Measurements from ENCODE around the gene KLHL2. TPM values are rescaled to one million over a fixed set of nuclear protein-coding genes. Genes with fewer than 3 reads are reported as not detected.

The KLHL2 gene
- total and polyA plus RNA-seq, 2 of the 13 experiments (the other 11 are each of a cell fraction or from before 2014, with no cell fraction given), result 9.2 to 17.6 TPM

DNA sequence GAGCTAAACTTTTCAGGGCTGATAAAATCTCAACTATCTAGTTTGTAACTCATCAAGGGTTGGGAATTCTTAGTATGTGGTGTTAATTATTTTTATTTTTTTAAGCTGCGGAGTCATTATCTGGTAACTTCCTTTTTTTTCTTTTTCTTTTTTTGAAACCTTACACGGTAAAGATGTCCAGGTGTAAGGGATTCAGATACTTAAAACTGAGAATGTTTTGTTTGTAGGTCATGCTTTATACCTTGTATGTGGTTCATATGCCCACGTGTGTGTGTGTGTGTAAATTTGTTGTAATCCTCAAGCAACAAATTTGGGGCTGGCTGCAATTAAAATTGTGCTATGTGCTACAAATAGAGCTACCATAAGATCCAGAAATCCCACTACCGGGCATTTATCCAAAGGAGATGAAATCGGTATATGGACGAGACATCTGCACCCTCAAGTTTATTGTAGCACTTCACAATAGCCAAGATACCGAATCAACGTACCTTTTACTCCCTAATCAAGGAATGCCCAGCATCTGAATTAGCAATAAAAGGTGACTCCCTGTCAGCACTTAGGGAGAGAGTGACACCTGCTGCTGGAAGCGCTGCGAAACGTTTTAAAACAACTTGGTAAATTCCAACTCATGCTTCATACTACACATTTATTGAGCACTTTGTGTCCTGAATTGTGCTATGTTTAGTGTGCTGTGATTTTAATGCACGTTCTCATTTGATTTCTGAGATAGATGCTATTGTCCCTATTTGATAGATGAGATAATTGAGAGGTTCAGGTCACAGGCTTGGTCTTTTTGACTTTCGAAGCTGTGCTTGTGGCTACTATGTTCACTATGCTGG, 136.2 kb downstream of the KLHL2 start (continued):
- TF ChIP-seq, protein P1, sequence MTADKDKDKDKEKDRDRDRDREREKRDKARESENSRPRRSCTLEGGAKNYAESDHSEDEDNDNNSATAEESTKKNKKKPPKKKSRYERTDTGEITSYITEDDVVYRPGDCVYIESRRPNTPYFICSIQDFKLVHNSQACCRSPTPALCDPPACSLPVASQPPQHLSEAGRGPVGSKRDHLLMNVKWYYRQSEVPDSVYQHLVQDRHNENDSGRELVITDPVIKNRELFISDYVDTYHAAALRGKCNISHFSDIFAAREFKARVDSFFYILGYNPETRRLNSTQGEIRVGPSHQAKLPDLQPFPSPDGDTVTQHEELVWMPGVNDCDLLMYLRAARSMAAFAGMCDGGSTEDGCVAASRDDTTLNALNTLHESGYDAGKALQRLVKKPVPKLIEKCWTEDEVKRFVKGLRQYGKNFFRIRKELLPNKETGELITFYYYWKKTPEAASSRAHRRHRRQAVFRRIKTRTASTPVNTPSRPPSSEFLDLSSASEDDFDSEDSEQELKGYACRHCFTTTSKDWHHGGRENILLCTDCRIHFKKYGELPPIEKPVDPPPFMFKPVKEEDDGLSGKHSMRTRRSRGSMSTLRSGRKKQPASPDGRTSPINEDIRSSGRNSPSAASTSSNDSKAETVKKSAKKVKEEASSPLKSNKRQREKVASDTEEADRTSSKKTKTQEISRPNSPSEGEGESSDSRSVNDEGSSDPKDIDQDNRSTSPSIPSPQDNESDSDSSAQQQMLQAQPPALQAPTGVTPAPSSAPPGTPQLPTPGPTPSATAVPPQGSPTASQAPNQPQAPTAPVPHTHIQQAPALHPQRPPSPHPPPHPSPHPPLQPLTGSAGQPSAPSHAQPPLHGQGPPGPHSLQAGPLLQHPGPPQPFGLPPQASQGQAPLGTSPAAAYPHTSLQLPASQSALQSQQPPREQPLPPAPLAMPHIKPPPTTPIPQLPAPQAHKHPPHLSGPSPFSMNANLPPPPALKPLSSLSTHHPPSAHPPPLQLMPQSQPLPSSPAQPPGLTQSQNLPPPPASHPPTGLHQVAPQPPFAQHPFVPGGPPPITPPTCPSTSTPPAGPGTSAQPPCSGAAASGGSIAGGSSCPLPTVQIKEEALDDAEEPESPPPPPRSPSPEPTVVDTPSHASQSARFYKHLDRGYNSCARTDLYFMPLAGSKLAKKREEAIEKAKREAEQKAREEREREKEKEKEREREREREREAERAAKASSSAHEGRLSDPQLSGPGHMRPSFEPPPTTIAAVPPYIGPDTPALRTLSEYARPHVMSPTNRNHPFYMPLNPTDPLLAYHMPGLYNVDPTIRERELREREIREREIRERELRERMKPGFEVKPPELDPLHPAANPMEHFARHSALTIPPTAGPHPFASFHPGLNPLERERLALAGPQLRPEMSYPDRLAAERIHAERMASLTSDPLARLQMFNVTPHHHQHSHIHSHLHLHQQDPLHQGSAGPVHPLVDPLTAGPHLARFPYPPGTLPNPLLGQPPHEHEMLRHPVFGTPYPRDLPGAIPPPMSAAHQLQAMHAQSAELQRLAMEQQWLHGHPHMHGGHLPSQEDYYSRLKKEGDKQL (CRISPR knock-in tag; IDR thresholded peaks at IDR 0.05; ENCODE audit: low read depth), result no peak
- peak; percentile 52; the same call in 1 of the 2 replicates for TF ChIP-seq ZNF607 (CRISPR knock-in tag; IDR thresholded peaks at IDR 0.05; ENCODE audit: borderline replicate concordance)
- TF ChIP-seq, protein P2, sequence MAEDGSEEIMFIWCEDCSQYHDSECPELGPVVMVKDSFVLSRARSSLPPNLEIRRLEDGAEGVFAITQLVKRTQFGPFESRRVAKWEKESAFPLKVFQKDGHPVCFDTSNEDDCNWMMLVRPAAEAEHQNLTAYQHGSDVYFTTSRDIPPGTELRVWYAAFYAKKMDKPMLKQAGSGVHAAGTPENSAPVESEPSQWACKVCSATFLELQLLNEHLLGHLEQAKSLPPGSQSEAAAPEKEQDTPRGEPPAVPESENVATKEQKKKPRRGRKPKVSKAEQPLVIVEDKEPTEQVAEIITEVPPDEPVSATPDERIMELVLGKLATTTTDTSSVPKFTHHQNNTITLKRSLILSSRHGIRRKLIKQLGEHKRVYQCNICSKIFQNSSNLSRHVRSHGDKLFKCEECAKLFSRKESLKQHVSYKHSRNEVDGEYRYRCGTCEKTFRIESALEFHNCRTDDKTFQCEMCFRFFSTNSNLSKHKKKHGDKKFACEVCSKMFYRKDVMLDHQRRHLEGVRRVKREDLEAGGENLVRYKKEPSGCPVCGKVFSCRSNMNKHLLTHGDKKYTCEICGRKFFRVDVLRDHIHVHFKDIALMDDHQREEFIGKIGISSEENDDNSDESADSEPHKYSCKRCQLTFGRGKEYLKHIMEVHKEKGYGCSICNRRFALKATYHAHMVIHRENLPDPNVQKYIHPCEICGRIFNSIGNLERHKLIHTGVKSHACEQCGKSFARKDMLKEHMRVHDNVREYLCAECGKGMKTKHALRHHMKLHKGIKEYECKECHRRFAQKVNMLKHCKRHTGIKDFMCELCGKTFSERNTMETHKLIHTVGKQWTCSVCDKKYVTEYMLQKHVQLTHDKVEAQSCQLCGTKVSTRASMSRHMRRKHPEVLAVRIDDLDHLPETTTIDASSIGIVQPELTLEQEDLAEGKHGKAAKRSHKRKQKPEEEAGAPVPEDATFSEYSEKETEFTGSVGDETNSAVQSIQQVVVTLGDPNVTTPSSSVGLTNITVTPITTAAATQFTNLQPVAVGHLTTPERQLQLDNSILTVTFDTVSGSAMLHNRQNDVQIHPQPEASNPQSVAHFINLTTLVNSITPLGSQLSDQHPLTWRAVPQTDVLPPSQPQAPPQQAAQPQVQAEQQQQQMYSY (CRISPR knock-in tag; IDR thresholded peaks at IDR 0.05), result no peak
- TF ChIP-seq, protein P3, sequence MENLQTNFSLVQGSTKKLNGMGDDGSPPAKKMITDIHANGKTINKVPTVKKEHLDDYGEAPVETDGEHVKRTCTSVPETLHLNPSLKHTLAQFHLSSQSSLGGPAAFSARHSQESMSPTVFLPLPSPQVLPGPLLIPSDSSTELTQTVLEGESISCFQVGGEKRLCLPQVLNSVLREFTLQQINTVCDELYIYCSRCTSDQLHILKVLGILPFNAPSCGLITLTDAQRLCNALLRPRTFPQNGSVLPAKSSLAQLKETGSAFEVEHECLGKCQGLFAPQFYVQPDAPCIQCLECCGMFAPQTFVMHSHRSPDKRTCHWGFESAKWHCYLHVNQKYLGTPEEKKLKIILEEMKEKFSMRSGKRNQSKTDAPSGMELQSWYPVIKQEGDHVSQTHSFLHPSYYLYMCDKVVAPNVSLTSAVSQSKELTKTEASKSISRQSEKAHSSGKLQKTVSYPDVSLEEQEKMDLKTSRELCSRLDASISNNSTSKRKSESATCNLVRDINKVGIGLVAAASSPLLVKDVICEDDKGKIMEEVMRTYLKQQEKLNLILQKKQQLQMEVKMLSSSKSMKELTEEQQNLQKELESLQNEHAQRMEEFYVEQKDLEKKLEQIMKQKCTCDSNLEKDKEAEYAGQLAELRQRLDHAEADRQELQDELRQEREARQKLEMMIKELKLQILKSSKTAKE (CRISPR knock-in tag; IDR thresholded peaks at IDR 0.05; ENCODE audit: borderline replicate concordance), result no peak
- no peak for TF ChIP-seq ZNF850 (CRISPR knock-in tag; conservative IDR thresholded peaks at IDR 0.05)
- no peak for TF ChIP-seq LCORL (IDR thresholded peaks at IDR 0.05)
- no peak for TF ChIP-seq LCORL (CRISPR knock-in tag; IDR thresholded peaks at IDR 0.05)
- TF ChIP-seq MEIS1 (CRISPR knock-in tag; IDR thresholded peaks at IDR 0.05; ENCODE audit: borderline replicate concordance), result no peak
- TF ChIP-seq EZH2 (conservative IDR thresholded peaks at IDR 0.05; ENCODE audit: low read depth, low read length), result no peak
- no peak for TF ChIP-seq RXRB (CRISPR knock-in tag; IDR thresholded peaks at IDR 0.05; ENCODE audit: borderline replicate concordance)
- no peak for TF ChIP-seq ZNF441 (CRISPR knock-in tag; IDR thresholded peaks at IDR 0.05; ENCODE audit: borderline replicate concordance)
- TF ChIP-seq, protein P4, sequence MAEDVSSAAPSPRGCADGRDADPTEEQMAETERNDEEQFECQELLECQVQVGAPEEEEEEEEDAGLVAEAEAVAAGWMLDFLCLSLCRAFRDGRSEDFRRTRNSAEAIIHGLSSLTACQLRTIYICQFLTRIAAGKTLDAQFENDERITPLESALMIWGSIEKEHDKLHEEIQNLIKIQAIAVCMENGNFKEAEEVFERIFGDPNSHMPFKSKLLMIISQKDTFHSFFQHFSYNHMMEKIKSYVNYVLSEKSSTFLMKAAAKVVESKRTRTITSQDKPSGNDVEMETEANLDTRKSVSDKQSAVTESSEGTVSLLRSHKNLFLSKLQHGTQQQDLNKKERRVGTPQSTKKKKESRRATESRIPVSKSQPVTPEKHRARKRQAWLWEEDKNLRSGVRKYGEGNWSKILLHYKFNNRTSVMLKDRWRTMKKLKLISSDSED (CRISPR knock-in tag; IDR thresholded peaks at IDR 0.05), result no peak
- no peak for TF ChIP-seq TEAD2 (CRISPR knock-in tag; IDR thresholded peaks at IDR 0.05)
- TF ChIP-seq MIER3 (CRISPR knock-in tag; IDR thresholded peaks at IDR 0.05; ENCODE audit: borderline replicate concordance), result no peak
- no peak for TF ChIP-seq ZNF598 (CRISPR knock-in tag; IDR thresholded peaks at IDR 0.05; ENCODE audit: borderline replicate concordance)
- TF ChIP-seq SMYD3 (CRISPR knock-in tag; IDR thresholded peaks at IDR 0.05), result no peak
- no peak for TF ChIP-seq ZNF317 (CRISPR knock-in tag; IDR thresholded peaks at IDR 0.05)
